Keratinocyte (primary cell): ENCODE data around the gene RET. TPM values are rescaled to one million over a fixed set of nuclear protein-coding genes. Genes with fewer than 3 reads are reported as not detected.

Source experiments
- DNase-seq: peaks from one replicate; pipeline ENCODE4 v3.0.0-alpha.2; 2011; ENCODE audit warnings: low read depth, missing footprints, low spot score
- FAIRE-seq: peaks from 2 replicates; lab custom pipeline; 2011; peaks lifted over from hg19 to GRCh38; lab: Jason Lieb, UNC
- H2AFZ ChIP-seq: 2 replicates; pipeline ENCODE4 v1.6.0; 2012; ENCODE audit warnings: low read length, control low read depth, inconsistent platforms; ENCODE audit not compliant: control insufficient read depth
- H3K27ac ChIP-seq: 2 replicates; pipeline ENCODE4 v1.5.1; 2011; ENCODE audit warnings: low read length; ENCODE audit not compliant: control insufficient read depth, insufficient read depth
- H3K27me3 ChIP-seq: 3 replicates; pipeline ENCODE4 v1.6.0; 2011; ENCODE audit warnings: low read length; ENCODE audit not compliant: control insufficient read depth, insufficient read depth; ENCODE audit errors: extremely low read depth
- H3K36me3 ChIP-seq, 2 experiments: 2 replicates in 1 of 2; 3 replicates in 1 of 2; pipeline ENCODE4 v1.5.1; 2011; ENCODE audit warnings: low read length in 2 of 2, mild to moderate bottlenecking in 1 of 2; ENCODE audit not compliant: control insufficient read depth in 2 of 2, insufficient read depth in 2 of 2; ENCODE audit errors: extremely low read depth in 1 of 2
- H3K4me1 ChIP-seq: 3 replicates; pipeline ENCODE4 v1.5.1; 2011; ENCODE audit warnings: low read length; ENCODE audit not compliant: control insufficient read depth, insufficient read depth; ENCODE audit errors: extremely low read depth
- H3K4me2 ChIP-seq: 3 replicates; pipeline ENCODE4 v1.6.0; 2011; ENCODE audit warnings: low read depth, low read length; ENCODE audit not compliant: control insufficient read depth, insufficient read depth; ENCODE audit errors: extremely low read depth
- H3K4me3 ChIP-seq, 3 experiments: fragments of 200-600 bp in 1 of 3; sonication (generic) in 1 of 3; 2 replicates in 2 of 3; 3 replicates in 1 of 3; pipeline ENCODE4 v1.5.1; 2011 to 2016; ENCODE audit warnings: low read length in 3 of 3, mild to moderate bottlenecking in 3 of 3, control low read depth in 2 of 3, inconsistent platforms in 1 of 3, low read depth in 1 of 3, mixed read lengths in 1 of 3, mixed run types in 1 of 3, moderate library complexity in 1 of 3; ENCODE audit not compliant: control insufficient read depth in 2 of 3, insufficient read depth in 2 of 3; ENCODE audit errors: extremely low read depth in 1 of 3
- H3K79me2 ChIP-seq: 2 replicates; pipeline ENCODE4 v1.6.0; 2012; ENCODE audit warnings: low read length; ENCODE audit not compliant: control insufficient read depth, insufficient read depth
- H3K9ac ChIP-seq: 3 replicates; pipeline ENCODE4 v1.6.0; 2011; ENCODE audit warnings: low read length; ENCODE audit not compliant: control insufficient read depth, insufficient read depth; ENCODE audit errors: extremely low read depth
- H3K9me1 ChIP-seq: 3 replicates; pipeline ENCODE4 v1.6.0; 2011; ENCODE audit warnings: low read length; ENCODE audit not compliant: control insufficient read depth, insufficient read depth; ENCODE audit errors: extremely low read depth
- H3K9me3 ChIP-seq: 2 replicates; pipeline ENCODE4 v1.5.1; 2012; ENCODE audit warnings: low read depth, low read length; ENCODE audit not compliant: control insufficient read depth
- H4K20me1 ChIP-seq: 3 replicates; pipeline ENCODE4 v1.6.0; 2011; ENCODE audit warnings: low read length; ENCODE audit not compliant: control insufficient read depth, insufficient read depth; ENCODE audit errors: extremely low read depth
- CTCF ChIP-seq, 3 experiments: IDR thresholded peaks in 1 of 3; conservative IDR thresholded peaks in 1 of 3; optimal IDR thresholded peaks in 1 of 3; 2 replicates in 2 of 3; 3 replicates in 1 of 3; pipeline versions ENCODE3 to v1.5.1; 2011; ENCODE audit warnings: low read length in 3 of 3, mild to moderate bottlenecking in 3 of 3, moderate library complexity in 2 of 3, control low read depth in 1 of 3, inconsistent platforms in 1 of 3; ENCODE audit not compliant: insufficient read depth in 2 of 3; ENCODE audit errors: extremely low read depth in 1 of 3
- EZH2 ChIP-seq: IDR thresholded peaks from one replicate; pipeline ENCODE4 v1.6.1; 2012; ENCODE audit warnings: inconsistent platforms, mild to moderate bottlenecking, low read length, moderate library complexity
- dilution Hi-C: fragments of 300-500 bp; cut with MboI; formaldehyde crosslinking; loops from one replicate; pipeline ENCODE4 v1.7.0; 2020; ENCODE audit warnings: low sequenced_read_pairs; ENCODE audit not compliant: extremely low pct_ligation_motif_present
- polyA minus RNA-seq, 3 experiments: library from RNA; depleted of rRNA, polyadenylated mRNA; stranded (reverse); fragments of >200 nt; gene quantifications; 1 replicate in 1 of 3; 2 replicates in 1 of 3; 3 replicates in 1 of 3; pipeline ENCODE4 v1.2.3, GENCODE V29; 2011
- polyA plus RNA-seq, 5 experiments: library from polyadenylated mRNA; depleted of rRNA in 3 of 5; stranded (reverse) in 3 of 5; stranded (forward) in 1 of 5; unstranded in 1 of 5; fragments of >200 nt; gene quantifications; 1 replicate in 1 of 5; 2 replicates in 3 of 5; 3 replicates in 1 of 5; pipeline versions ENCODE4 v1.2.1 to v1.2.3, GENCODE V29; 2011 to 2012; ENCODE audit warnings: missing spikeins in 2 of 5, low read depth in 1 of 5, low replicate concordance in 1 of 5

Gene RET
- 0.21 to 0.63 TPM (median 0.41 TPM) in 3 replicates for polyA plus RNA-seq
- 0.35 TPM for polyA plus RNA-seq (2011; ENCODE audit: low read depth)
- polyA plus RNA-seq (2011; cell fraction: cytosol; rRNA removed): 0.23 and 0.28 TPM in 2 replicates
- 1.0 and 1.1 TPM in 2 replicates for polyA plus RNA-seq (2011; cell fraction: nucleus; rRNA removed)
- polyA plus RNA-seq (2012; ENCODE audit: low replicate concordance): 0.31 and 0.94 TPM in 2 replicates
- polyA minus RNA-seq: 0.19 to 2.1 TPM (median 0.26 TPM) in 3 replicates
- polyA minus RNA-seq (2011; cell fraction: cytosol; rRNA and poly(A)+ RNA removed): 2.1 TPM
- 0.47 and 1.2 TPM in 2 replicates for polyA minus RNA-seq (2011; cell fraction: nucleus; rRNA and poly(A)+ RNA removed)

- H3K27ac ChIP-seq: no peak within 1 kb of the TSS
- no peak for DNase-seq
- H4K20me1 ChIP-seq: no peaks in the 10 kb centered on the region
- FAIRE-seq: no peak
- dilution Hi-C loops: no loop called here
- no peak within 1 kb of the TSS for H3K9ac ChIP-seq
- H3K79me2 ChIP-seq: no peaks in the 10 kb centered on the region
- peaks cover 31% of the 10 kb centered on the region for H3K27me3 ChIP-seq
- H3K4me2 ChIP-seq: peak within 1 kb of the TSS; percentile 67
- no peaks in the 10 kb centered on the region for H3K36me3 ChIP-seq
- TF ChIP-seq EZH2 (no peak), CTCF (optimal IDR thresholded peaks at IDR 0.05 in 1 of 3, IDR thresholded peaks at IDR 0.05 in 1 of 3, conservative IDR thresholded peaks at IDR 0.05 in 1 of 3; ENCODE audit: extremely low read depth in 1 of 3, insufficient read depth in 2 of 3, low read length in 3 of 3) (no peak)
- H3K9me1 ChIP-seq: no peaks in the 10 kb centered on the region
- no peaks in the 10 kb centered on the region for H3K9me3 ChIP-seq
- H3K4me3 ChIP-seq: peak within 1 kb of the TSS; percentile 34 to 62 (median 46)
- no peaks in the 10 kb centered on the region for H3K4me1 ChIP-seq
- H2AFZ ChIP-seq: peak within 1 kb of the TSS; percentile 56
Measured at GRCh38 chr10:43076876-43077420, at the start of gene RET. Gene RET (plus strand): TSS chr10:43077069. CDS start chr10:43077259, 190 bp downstream.

GRCh38 chr10:43027331-43027955, 49.4 kb upstream of the RET start:
- dilution Hi-C loops: no loop called here
- Histone ChIP-seq H3K9ac (no peak overlapping the region), H3K9me1 (no peaks in the 10 kb centered on the region), H3K79me2 (no peaks in the 10 kb centered on the region), H3K27me3 (no peaks in the 10 kb centered on the region), H2AFZ (no peak overlapping the region), H3K36me3 (no peaks in the 10 kb centered on the region), H3K4me3 (no peak overlapping the region), H4K20me1 (peaks cover 2% of the 10 kb centered on the region), H3K27ac (no peak overlapping the region), H3K4me2 (no peak overlapping the region), H3K9me3 (no peaks in the 10 kb centered on the region), H3K4me1 (peaks cover 14% of the 10 kb centered on the region)
- TF ChIP-seq EZH2 (no peak), CTCF (optimal IDR thresholded peaks at IDR 0.05 in 1 of 3, IDR thresholded peaks at IDR 0.05 in 1 of 3, conservative IDR thresholded peaks at IDR 0.05 in 1 of 3; ENCODE audit: extremely low read depth in 1 of 3, insufficient read depth in 2 of 3, low read length in 3 of 3) (no peak)
- FAIRE-seq (peak; percentile 36), DNase-seq (no peak)
